GM18498 (cell line): Measurements from ENCODE around the gene PPT2.
"Not testable (repeated sequence)": the region's sequence is repeated elsewhere in the genome, so short reads cannot be mapped to it uniquely, and the experiment has no call there.

ENCODE experiments used
- ATAC-seq: cut with Tn5 transposase; IDR thresholded peaks from one replicate; pipeline ENCODE4 v1.9.1; 2021; ENCODE audit warnings: mild to moderate bottlenecking, moderate library complexity; ENCODE audit not compliant: unreplicated experiment

PPT2 gene

DNA sequence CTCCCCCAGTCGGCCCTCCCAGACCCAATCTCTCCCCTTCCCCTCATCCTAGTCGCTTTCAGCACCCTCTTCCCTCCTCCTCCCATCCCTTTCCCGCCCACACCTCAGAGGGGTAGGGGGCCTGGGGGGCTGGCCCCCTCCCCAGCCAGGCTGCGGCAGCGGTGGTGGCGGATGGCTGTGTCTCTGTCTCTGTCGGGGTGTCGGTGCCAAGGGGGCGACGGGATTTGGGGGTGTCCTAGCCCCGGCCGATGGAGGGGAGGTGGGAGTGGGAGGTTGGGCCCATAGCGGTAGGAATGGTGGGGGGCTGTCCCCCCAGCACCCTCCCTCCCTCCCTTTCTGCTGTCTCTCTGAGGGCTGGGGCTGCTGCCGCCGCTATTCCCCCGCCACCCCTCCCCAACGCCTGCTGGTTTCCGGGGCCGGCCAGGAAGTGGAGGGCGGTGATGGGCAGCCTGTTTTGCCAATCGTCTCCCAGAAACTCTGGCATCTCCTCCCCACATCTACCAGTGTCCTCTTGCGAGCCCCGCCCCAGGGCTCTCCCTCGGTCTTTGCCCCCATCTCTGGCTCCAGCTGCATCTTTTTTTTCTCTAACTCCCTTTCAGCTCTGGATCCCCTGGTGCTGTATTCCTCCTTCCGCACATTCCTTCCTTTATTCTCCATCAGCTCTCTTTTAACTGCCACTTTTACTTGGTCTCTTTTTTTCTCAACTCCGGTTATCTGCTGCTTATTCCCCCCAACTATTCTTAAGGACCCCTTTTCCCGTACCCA is 22.0 kb downstream of the PPT2 start, which contains the start of gene AGPAT1:
TSS of gene AGPAT1 (minus strand) at position 374 of the 765 bp plus-strand sequence. CDS start 4,588 bp downstream, outside the sequence.
- peak; percentile 47 for ATAC-seq

DNA sequence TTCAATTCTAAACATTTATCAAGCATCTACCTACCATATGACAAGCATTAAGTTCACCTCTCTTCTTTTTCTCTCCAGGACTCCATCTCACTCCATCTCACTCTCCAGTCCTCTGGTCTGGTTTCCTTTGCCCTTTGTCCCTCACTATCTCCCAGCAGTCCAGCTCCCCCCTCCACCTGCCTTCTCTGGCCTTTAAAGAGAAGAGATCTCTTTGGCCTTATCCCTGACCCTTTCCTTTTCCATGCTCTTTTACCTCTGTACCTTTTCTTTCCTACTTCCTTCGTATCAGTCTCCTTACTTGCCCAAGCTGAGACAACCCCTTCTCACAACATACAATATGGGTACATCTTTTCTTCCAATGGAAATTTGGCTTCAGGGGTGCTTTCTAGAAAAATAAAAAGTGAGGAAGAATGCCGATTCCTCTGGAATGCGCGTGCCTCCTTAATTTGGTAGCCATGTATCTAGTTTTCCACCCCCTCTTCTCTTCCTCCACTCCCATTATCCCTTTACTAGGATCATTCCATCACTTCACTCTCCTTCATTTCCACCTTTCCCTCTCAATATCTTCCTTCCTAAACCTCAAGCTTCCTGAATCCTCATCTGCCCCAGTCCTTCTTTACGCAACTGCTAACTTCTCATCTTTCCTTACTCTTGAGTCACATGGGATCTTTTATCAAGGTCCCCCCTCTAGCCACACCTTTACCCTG is 22.7 kb downstream of the PPT2 start:
- no peak for ATAC-seq

DNA sequence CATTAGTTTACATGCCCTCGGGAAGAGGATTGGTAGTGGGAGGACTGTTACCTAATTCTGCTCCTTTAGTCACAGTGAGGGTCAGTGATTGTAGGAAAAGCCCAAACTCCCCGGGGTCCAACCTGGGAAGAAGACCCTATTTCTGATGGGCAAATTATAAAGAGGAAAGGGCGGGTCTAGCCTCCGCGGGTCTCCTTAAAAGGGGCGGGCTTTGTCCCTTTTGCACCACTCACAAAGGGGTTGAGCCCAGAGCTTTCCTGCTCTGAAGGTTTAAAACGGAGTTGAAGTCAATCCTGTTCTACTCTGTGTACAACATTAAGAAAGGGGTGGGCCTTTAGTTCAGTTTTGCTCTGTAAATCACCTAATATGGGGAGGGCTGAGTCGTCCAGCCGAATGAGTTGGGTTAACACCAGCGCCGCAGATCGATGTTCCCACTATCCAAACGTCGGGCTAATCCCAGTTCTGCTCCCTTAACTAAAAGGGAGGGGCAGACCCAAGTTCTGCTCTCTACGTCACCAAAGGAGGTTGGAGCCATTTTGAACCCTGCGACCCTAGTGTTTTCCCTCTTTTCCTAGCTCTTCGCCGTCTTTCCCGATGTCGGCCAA is 23.3 kb downstream of the PPT2 start:
- no peak for ATAC-seq

DNA sequence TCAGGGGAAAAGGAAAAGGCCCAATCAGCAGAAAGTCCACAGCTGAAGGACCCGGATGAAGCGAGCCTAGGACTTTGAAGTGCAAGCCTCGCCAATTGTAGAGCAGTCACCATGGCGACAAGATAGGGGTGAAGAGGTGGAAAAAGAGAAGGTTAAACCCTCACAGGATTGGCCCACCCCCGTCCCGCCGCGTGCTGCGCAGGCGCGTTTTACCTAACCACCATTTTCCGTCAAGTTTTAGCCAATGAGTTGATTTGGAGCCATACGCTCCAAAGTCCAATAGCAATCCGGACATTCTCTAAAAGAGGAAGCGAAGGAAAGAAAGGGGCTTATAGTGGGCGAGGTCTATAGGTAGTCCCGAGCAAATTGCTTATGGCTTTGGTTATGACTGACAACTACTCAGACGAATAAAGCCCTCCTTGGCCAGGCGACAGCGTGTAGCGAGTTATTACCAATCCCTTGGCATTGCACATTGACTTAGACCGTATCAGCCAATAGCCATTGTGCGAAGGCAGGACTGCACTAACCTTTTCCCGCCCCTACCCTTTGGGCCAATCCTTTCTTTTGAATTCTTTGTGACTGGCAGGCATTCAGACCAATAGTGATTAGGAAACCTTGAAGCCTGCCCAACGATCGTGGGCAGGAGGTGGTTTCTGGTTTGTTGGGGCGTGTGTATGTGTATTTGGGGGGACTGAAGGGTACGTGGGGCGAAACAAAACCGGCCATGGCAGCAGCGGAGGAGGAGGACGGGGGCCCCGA is 24.0 kb downstream of the PPT2 start, which contains the start of gene RNF5:
TSS of gene RNF5 (plus strand) at position 618 of the 759 bp plus-strand sequence. CDS start at position 725, 107 bp downstream.
- peak; percentile 82 for ATAC-seq

GRCh38 chr6:32178547-32179440 is 24.9 kb downstream of the PPT2 start:
- no peak for ATAC-seq

GRCh38 chr6:32179766-32180405 is 25.9 kb downstream of the PPT2 start:
- ATAC-seq, result no peak

- ATAC-seq, result no peak
These were observed 27.3 kb downstream of the PPT2 start for GRCh38 chr6:32181148-32181702.

DNA sequence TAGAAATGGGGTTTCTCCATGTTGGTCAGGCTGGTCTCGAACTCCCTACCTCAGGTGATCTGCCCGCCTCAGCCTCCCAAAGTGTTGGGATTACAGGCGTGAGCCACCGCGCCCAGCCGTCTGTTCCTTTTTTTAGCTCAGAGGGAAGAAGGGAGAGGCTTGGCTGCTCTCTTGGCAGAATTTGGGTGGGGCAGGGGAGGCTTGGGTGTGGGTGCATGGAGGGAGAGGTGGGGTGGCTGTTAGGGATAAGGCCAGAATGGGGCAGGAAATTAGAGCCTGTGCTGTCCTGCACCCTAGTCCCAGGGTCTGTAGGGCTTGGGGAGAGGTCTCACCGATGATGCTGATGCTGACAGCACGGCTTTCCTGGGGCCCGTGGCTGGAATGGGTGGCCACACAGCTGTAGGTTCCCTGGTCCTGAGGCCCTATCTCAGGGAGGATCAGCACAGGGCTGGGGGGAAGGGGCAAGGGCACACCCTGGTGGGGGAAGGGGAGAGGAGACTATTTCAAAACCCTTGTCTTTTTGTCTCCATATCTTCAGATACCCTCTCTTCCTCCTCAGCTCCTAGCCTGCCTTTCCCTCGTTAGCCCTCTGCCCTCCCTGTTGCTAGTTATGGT is 28.1 kb downstream of the PPT2 start:
- ATAC-seq, result no peak

- ATAC-seq, result no peak
These were observed 28.6 kb downstream of the PPT2 start for GRCh38 chr6:32182555-32182981.

- no peak for ATAC-seq
These were observed 29.1 kb downstream of the PPT2 start for GRCh38 chr6:32183030-32183429.

- ATAC-seq, result no peak
These were observed 29.6 kb downstream of the PPT2 start for GRCh38 chr6:32183483-32184083.

- ATAC-seq, result no peak
These were observed 30.2 kb downstream of the PPT2 start, which contains the start of gene AGER for GRCh38 chr6:32184084-32184640. Gene AGER (minus strand): TSS chr6:32184253. CDS start chr6:32184222, 31 bp downstream.

- not testable (repeated sequence) for ATAC-seq
These were observed 31.8 kb downstream of the PPT2 start for GRCh38 chr6:32185681-32186131.

GRCh38 chr6:32186151-32186840 is 32.4 kb downstream of the PPT2 start:
- not testable (repeated sequence) for ATAC-seq

GRCh38 chr6:32187009-32187709 is 33.2 kb downstream of the PPT2 start:
- ATAC-seq, result no peak

- not testable (repeated sequence) for ATAC-seq
These were observed 33.9 kb downstream of the PPT2 start for GRCh38 chr6:32187725-32188380.
